Brain microvascular endothelial cell (primary cell): ENCODE results near the gene DBH.

Source experiments
- DNase-seq: peaks from one replicate; pipeline ENCODE4 v3.0.0-alpha.2; 2020
- H3K27ac ChIP-seq: fragments of 250-450 bp; sonication (Bioruptor Pico); 2 replicates; pipeline ENCODE4 v1.5.1; 2020; ENCODE audit warnings: mild to moderate bottlenecking, moderate library complexity
- H3K27me3 ChIP-seq: fragments of 250-450 bp; sonication (Bioruptor Pico); replicated peaks from 2 replicates; pipeline ENCODE4 v1.5.1; 2020; ENCODE audit warnings: mild to moderate bottlenecking
- H3K36me3 ChIP-seq: fragments of 250-450 bp; sonication (Bioruptor Pico); replicated peaks from 2 replicates; pipeline ENCODE4 v1.5.1; 2020; ENCODE audit warnings: mild to moderate bottlenecking
- H3K4me3 ChIP-seq: 2 replicates; pipeline ENCODE4 v1.5.1; 2011; ENCODE audit warnings: low read depth, mild to moderate bottlenecking, control low read depth, low read length, moderate library complexity
- in situ Hi-C: cut with HindIII; loops from 2 replicates; pipeline ENCODE4 v1.10.0; 2017; ENCODE audit warnings: low sequenced_read_pairs, low pct_ligation_motif_present
- TF ChIP-seq, protein P1 (sequence below): IDR thresholded peaks from 2 replicates; pipeline ENCODE4 v1.5.1; 2011; ENCODE audit warnings: low read depth, mild to moderate bottlenecking, moderate library complexity, low read length, control low read depth, inconsistent platforms; ENCODE audit errors: missing control alignments

The DBH gene

DNA sequence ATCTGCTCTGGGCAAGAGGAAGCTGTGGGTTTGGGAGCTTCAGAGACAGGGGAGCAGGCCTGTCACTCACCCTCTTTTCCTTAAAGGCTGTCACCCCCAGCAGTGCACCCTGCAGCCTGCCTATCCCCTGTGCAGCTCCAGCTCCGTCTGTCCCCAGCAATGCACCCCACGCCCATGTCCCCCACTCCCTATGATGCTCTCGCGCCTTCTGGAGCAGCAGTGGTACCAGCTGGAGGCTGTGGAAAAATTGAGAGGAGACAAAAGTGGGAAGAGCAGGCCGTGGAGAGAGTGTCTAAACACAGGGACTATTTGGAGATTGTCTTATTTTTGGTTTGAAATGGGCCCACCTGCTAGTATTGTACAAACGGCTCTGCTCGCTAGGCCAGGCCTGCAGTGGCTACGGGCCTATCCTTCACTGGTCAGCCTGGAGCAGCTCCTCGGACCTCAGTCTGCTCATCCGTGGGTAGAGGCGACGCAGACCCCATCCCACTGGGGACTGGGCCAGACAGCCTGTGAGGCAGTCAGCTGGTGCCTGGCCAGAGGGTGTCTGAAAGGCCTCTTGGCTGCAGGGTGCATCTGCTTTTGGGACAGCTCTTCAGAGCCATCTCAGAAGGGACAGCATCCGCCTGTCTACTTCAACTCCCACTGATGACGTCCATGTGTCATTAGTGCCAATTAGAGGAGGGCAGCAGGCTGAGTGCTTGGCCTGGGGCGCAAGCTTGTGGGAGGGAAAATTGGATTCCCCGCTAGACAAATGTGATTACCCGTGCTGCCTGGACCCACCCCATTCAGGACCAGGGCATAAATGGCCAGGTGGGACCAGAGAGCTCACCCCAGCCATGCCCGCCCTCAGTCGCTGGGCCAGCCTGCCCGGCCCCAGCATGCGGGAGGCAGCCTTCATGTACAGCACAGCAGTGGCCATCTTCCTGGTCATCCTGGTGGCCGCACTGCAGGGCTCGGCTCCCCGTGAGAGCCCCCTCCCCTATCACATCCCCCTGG, at the start of gene DBH:
DBH (plus strand) TSS at position 831 of the 999 bp plus-strand sequence; CDS start at position 840, 9 bp downstream.
- peaks cover 11% of the 10 kb centered on the region for H3K27me3 ChIP-seq
- in situ Hi-C loops: no loop called here

DNA sequence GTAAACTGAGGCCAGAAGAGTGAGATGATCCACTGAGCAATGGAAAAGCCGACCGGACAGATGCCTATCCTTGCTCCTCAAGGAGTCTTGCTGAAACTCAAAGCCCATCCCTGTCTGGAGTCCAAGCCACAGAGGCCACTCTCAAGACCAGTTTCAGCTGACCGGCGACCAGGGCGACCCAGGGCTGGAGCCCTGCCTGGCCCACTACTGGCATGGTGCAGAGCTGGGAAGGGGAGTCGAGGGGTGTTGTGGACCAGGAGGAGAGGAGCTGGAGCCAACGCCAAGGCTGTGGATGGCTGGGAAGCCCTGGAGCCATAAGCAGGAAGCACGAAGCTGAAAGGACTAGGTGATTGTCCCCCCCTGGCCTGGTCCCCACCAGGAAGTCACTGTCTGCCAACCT, 49.1 kb upstream of the DBH start:
- Histone ChIP-seq H3K27me3 (peaks cover 22% of the 10 kb centered on the region), H3K36me3 (no peaks in the 10 kb centered on the region), H3K4me3 (no peak overlapping the region), H3K27ac (no peak overlapping the region)
- in situ Hi-C loops: no loop called here
- DNase-seq: no peak
- TF ChIP-seq, protein P1, sequence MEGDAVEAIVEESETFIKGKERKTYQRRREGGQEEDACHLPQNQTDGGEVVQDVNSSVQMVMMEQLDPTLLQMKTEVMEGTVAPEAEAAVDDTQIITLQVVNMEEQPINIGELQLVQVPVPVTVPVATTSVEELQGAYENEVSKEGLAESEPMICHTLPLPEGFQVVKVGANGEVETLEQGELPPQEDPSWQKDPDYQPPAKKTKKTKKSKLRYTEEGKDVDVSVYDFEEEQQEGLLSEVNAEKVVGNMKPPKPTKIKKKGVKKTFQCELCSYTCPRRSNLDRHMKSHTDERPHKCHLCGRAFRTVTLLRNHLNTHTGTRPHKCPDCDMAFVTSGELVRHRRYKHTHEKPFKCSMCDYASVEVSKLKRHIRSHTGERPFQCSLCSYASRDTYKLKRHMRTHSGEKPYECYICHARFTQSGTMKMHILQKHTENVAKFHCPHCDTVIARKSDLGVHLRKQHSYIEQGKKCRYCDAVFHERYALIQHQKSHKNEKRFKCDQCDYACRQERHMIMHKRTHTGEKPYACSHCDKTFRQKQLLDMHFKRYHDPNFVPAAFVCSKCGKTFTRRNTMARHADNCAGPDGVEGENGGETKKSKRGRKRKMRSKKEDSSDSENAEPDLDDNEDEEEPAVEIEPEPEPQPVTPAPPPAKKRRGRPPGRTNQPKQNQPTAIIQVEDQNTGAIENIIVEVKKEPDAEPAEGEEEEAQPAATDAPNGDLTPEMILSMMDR: no peak

More for the DNA sequence above, at the start of gene DBH:
- no peak for DNase-seq
- no peak within 1 kb of the TSS for H3K27ac ChIP-seq
- TF ChIP-seq, protein P1: no peak
- no peak within 1 kb of the TSS for H3K4me3 ChIP-seq
- H3K36me3 ChIP-seq: no peaks in the 10 kb centered on the region

DNA sequence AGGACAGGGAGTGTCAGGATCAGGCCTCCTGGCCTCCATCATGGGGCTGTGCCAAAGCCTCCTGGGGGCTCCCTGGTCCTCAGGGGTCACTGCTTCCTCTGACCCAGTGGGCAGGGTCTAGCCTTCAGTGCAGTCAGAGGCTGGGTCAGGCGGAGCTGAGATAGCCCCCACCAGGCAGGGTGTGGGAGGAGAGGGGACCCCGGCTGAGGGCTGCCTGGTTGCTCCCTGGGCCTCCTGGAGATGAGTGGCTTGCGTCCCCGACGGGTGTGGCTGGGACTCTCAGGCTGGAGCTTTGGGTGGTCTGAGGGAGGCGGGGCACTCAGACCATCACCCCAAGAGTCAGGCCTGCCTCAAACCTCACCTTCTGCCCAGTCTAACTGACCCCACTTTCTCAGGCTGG, 48.7 kb upstream of the DBH start:
- TF ChIP-seq, protein P1: no peak
- in situ Hi-C loops: no loop called here
- Histone ChIP-seq H3K4me3 (no peak overlapping the region), H3K27me3 (peaks cover 22% of the 10 kb centered on the region), H3K27ac (no peak overlapping the region), H3K36me3 (no peaks in the 10 kb centered on the region)
- no peak for DNase-seq

DNA sequence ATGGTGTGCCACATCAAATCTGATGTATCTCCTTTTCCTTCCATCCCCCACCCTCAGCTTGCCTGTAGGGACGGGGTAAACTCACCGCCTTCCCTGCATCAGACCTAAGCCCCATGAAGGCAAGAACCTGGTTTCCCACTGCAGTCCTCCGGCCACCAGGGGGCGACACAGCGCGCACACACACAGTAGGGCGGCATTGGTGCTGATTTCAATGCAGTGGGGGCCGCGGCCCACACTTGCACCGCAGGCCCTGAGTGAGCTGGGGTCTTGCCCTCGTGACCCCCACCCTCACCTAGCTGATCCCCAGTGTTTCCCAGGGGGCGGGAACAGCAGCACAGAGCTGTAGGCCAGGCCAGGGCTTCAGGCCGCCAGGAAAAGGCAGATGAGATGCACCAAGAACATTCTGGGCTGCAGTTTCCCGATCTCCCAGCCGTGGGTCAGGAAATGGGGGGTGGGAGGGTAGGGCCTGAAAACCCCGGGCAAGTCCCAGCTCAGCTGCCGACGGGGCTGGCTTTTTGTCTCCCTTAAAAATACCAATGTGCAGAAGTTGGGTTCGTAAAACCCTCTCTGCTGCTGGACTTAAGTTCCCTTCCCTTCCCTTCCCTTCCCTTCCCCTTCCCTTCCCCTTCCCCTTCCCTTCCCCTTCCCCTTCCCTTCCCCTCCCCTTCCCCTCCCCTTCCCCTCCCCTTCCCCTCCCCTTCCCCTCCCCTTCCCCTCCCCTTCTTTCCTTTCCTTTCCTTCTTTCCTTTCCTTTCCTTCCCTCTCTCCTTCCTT, 46.5 kb upstream of the DBH start:
- H3K27me3 ChIP-seq: peaks cover 22% of the 10 kb centered on the region

DNA sequence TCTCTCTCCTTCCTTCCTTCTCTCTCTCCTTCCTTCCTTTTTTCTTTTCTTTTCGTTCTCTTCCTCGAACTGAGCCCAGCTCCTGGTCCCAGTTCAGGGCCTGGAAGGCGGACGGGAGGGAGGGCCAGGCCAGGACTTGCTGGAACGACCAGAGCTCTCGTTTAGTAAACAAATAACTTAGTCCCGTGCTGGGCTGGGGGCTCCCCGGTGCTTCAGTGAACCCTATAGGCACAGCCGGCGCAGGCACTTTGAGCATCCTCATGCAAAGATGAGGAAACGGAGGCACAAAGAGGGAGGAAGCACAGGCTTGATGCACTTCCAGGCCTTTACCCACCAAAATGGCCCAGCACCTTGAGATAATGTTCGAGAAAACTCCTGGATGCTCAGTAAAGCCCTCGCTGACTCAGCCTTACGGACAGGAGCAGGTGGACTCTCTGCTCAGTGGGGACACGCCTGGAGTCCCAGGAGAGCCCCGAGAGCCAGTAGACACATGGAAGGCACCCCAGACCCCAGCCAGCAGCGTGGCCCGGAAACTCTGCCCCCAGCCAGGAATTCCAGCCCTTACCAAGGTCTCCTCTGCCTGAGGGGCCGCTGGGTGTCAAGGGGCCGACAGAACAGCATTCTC, 45.8 kb upstream of the DBH start:
- TF ChIP-seq, protein P1: no peak
- Histone ChIP-seq H3K27me3 (peaks cover 17% of the 10 kb centered on the region), H3K36me3 (no peaks in the 10 kb centered on the region), H3K27ac (no peak overlapping the region), H3K4me3 (no peak overlapping the region)
- no peak for DNase-seq
- in situ Hi-C loops: no loop called here

More for the DNA sequence above, 46.5 kb upstream of the DBH start:
- H3K36me3 ChIP-seq: no peaks in the 10 kb centered on the region
- no peak overlapping the region for H3K4me3 ChIP-seq
- TF ChIP-seq, protein P1: peak; percentile 68
- no peak overlapping the region for H3K27ac ChIP-seq
- no peak for DNase-seq
- in situ Hi-C loops: no loop called here
